GM13977 (cell line): ENCODE data around the gene TPI1.
A peak's percentile ranks its signal among the peaks of the same experiment; 100 is the strongest.

ENCODE experiments used
- DNase-seq: peaks from one replicate; pipeline ENCODE4 v3.0.0; 2012; ENCODE audit warnings: low spot score
- in situ Hi-C: fragments of 300-500 bp; cut with MboI; formaldehyde crosslinking; loops from one replicate; pipeline ENCODE4 v1.12.0; 2022; ENCODE audit warnings: low sequenced_read_pairs, low pct_unique_long_range_greater_than_20kb, mixed read lengths, inconsistent platforms; ENCODE audit not compliant: unreplicated experiment
- TF ChIP-seq, protein P1 (sequence below): IDR thresholded peaks from 2 replicates; pipeline ENCODE4 v1.5.1; 2012; ENCODE audit warnings: mild to moderate bottlenecking, control low read depth; ENCODE audit not compliant: insufficient read depth; ENCODE audit errors: extremely low read depth, missing control alignments

The TPI1 gene

DNA sequence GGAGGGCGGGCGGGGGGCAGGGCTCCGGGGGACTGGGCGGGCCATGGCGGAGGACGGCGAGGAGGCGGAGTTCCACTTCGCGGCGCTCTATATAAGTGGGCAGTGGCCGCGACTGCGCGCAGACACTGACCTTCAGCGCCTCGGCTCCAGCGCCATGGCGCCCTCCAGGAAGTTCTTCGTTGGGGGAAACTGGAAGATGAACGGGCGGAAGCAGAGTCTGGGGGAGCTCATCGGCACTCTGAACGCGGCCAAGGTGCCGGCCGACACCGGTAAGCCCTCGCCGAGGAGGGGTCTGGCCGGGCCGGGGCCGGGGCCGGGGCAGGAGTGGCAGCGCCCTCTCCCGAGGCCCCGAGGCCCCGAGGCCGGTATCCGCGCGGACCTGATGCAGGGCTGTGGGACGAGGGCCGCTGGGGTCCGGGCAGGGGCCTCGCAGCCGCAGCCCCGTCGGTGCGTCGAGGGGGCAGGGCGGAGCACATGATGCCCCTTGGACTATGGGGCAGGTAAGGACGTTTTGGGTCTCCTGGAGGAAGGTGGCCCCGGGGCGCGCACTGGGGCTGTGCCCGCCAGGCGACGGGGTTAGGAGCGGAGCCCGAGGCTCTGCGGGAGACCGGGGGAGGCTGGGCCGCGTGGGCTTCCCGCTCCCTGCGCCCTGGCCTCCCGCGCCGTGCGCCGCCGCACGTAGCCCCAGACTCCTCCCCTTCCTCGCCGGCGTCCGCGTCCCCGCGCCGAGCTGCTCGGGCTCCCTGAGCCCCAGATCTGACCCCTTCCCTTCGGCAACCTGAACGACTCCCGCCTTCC, at the start of gene TPI1:
Gene TPI1, plus strand, starts transcription at position 119 of the 798 bp plus-strand sequence. Its CDS starts 36 bp downstream, at position 155.
- DNase-seq, result peak; percentile 95
- TF ChIP-seq, protein P1, sequence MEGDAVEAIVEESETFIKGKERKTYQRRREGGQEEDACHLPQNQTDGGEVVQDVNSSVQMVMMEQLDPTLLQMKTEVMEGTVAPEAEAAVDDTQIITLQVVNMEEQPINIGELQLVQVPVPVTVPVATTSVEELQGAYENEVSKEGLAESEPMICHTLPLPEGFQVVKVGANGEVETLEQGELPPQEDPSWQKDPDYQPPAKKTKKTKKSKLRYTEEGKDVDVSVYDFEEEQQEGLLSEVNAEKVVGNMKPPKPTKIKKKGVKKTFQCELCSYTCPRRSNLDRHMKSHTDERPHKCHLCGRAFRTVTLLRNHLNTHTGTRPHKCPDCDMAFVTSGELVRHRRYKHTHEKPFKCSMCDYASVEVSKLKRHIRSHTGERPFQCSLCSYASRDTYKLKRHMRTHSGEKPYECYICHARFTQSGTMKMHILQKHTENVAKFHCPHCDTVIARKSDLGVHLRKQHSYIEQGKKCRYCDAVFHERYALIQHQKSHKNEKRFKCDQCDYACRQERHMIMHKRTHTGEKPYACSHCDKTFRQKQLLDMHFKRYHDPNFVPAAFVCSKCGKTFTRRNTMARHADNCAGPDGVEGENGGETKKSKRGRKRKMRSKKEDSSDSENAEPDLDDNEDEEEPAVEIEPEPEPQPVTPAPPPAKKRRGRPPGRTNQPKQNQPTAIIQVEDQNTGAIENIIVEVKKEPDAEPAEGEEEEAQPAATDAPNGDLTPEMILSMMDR, result no peak
- in situ Hi-C loops, result no loop called here

DNA sequence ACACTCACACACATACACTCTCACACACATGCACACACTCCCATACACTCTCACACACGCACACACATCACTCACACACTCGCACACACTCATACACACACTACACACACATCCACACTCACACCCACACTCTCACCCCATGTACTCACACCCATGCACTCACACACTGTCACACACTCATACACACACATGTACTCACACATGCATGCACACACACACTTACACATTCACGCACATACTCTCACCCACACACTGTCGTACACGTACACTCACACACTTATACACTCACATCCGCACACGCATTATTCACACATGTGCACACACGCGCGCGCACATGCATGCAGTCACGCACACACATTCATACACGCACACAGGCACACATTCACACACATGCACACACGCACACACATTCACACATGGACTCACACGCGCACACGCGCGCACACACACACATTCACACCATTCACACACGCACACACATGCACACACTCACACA, 49.6 kb upstream of the TPI1 start:
- TF ChIP-seq, protein P1, result no peak
- DNase-seq, result no peak
- in situ Hi-C loops, result no loop called here

DNA sequence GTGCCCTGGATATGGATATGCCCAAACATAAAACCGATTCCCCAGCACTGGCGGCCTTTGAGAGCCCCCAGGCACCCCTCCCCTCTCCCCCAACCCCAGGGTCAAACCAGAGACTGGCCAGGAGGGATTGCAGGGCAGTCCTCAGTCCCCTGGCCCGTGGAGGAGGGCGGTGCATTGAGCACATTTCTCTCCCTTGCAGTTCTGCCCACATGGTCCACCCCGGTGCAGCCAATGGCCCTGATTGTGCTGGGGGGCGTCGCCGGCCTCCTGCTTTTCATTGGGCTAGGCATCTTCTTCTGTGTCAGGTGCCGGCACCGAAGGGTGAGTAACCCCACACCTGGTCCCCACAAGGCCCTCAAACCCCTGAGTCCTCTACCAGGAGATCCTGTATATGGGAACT, 49.1 kb upstream of the TPI1 start:
- no peak for DNase-seq
- TF ChIP-seq, protein P1, result no peak
- in situ Hi-C loops, result no loop called here

DNA sequence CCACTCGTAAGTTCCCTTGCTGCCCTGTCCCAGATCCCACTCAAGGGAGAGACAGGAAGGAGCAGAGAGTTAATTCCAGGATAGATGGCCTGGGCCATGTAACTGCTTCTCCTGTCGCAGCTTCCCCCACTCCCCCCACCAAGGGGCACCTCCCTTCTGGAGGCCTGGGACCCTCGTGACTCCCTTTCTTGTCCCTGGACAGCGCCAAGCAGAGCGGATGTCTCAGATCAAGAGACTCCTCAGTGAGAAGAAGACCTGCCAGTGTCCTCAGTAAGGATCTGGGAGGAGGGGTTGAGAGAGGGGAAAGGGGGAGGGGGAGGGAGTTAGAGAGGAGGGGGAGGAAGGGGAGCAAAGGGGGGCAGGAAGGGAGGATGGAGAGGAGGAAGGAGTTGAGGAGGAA, 48.7 kb upstream of the TPI1 start:
- in situ Hi-C loops, result no loop called here
- DNase-seq, result no peak
- TF ChIP-seq, protein P1, result no peak

DNA sequence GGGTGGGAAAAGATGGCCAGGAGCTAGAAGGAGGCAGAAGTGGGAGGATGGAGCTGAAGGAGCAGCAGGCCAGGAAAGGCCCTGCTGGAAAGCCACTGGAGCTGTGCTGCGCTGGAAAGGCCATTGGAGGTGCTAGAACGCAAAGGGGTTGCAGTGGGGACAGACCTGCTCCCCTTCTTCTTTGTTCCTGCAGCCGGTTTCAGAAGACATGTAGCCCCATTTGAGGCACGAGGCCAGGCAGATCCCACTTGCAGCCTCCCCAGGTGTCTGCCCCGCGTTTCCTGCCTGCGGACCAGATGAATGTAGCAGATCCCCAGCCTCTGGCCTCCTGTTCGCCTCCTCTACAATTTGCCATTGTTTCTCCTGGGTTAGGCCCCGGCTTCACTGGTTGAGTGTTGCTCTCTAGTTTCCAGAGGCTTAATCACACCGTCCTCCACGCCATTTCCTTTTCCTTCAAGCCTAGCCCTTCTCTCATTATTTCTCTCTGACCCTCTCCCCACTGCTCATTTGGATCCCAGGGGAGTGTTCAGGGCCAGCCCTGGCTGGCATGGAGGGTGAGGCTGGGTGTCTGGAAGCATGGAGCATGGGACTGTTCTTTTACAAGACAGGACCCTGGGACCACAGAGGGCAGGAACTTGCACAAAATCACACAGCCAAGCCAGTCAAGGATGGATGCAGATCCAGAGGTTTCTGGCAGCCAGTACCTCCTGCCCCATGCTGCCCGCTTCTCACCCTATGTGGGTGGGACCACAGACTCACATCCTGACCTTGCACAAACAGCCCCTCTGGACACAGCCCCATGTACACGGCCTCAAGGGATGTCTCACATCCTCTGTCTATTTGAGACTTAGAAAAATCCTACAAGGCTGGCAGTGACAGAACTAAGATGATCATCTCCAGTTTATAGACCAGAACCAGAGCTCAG, 48.0 kb upstream of the TPI1 start:
- no peak for DNase-seq
- TF ChIP-seq, protein P1, result no peak
- in situ Hi-C loops, result no loop called here

DNA sequence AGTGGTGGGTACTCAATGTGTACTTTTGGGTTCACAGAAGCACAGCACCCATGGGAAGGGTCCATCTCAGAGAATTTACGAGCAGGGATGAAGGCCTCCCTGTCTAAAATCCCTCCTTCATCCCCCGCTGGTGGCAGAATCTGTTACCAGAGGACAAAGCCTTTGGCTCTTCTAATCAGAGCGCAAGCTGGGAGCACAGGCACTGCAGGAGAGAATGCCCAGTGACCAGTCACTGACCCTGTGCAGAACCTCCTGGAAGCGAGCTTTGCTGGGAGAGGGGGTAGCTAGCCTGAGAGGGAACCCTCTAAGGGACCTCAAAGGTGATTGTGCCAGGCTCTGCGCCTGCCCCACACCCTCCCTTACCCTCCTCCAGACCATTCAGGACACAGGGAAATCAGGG, 47.2 kb upstream of the TPI1 start:
- in situ Hi-C loops, result no loop called here

More for the DNA sequence above, 47.2 kb upstream of the TPI1 start:
- no peak for DNase-seq
- TF ChIP-seq, protein P1, result no peak
